ENCODE measurements around the gene GTF3A.

DNA sequence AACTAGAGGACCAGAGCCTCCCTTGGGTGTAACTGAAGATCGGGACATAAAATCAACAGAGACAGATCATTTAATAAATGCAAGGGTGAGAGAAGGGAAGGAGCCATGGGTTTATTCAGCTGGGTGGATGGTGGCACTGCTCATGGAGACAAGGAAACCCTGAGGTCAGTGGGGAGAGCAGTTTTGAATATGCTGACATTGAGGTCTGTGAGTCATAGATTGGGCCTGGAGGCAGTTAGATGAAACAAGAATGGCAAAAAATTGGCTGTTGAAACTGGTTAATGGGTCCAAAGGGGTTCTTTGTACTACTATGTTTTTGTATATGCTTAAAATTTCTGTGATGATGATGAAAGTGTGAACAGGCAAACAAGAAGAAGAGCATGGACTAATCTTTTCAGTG, 5.1 kb upstream of the GTF3A start:
- TF ChIP-seq EZH2 (IDR thresholded peaks at IDR 0.05; ENCODE audit: borderline replicate concordance, low read depth, low read length, severe bottlenecking) (no peak), POLR2AphosphoS5 (IDR thresholded peaks at IDR 0.05; ENCODE audit: insufficient read depth, low read depth, low read length) (no peak), CTCF (IDR thresholded peaks at IDR 0.05; ENCODE audit: extremely low read depth in 1 of 2, insufficient read depth in 1 of 2, low read depth in 1 of 2, low read length in 2 of 2) (no peak), POLR2A (IDR thresholded peaks at IDR 0.05; ENCODE audit: low read depth, low read length) (no peak), MYC (IDR thresholded peaks at IDR 0.05; ENCODE audit: low read depth, low read length) (no peak), GATA2 (IDR thresholded peaks at IDR 0.05; ENCODE audit: insufficient read depth, insufficient read length, low read depth, low read length) (no peak), JUN (IDR thresholded peaks at IDR 0.05; ENCODE audit: borderline replicate concordance, insufficient read depth, insufficient read length, low read depth) (no peak)
- TF ChIP-seq, protein P1, sequence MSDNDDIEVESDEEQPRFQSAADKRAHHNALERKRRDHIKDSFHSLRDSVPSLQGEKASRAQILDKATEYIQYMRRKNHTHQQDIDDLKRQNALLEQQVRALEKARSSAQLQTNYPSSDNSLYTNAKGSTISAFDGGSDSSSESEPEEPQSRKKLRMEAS (IDR thresholded peaks at IDR 0.05; ENCODE audit: insufficient read depth, insufficient read length) = no peak
